ENCODE data around the gene EPC1.
A peak's percentile ranks its signal among the peaks of the same experiment; 100 is the strongest.
"Not testable (repeated sequence)": the region's sequence is repeated elsewhere in the genome, so short reads cannot be mapped to it uniquely, and the experiment has no call there.

EPC1 gene

DNA sequence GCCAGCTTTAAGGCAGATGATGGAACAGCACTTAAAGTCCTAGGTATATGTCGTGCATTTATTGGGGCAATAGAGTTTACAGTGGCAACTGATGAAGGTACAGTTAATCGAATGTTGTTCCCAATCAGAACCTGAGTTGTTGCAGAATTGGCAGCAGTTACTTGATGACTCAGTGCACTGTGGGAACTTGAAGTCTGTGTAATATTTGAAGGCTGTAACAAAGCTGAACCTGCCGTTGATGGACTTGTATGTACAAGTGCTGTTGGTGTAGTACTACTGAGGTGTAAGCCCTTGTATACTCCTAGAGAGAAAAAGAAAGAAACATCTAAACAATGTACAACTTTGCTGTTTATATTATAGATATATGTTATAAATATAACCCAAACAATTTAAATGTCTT is 75.3 kb downstream of the EPC1 start:
- no peak for DNase-seq (ENCODE audit: low read depth in 2 of 2)

DNA sequence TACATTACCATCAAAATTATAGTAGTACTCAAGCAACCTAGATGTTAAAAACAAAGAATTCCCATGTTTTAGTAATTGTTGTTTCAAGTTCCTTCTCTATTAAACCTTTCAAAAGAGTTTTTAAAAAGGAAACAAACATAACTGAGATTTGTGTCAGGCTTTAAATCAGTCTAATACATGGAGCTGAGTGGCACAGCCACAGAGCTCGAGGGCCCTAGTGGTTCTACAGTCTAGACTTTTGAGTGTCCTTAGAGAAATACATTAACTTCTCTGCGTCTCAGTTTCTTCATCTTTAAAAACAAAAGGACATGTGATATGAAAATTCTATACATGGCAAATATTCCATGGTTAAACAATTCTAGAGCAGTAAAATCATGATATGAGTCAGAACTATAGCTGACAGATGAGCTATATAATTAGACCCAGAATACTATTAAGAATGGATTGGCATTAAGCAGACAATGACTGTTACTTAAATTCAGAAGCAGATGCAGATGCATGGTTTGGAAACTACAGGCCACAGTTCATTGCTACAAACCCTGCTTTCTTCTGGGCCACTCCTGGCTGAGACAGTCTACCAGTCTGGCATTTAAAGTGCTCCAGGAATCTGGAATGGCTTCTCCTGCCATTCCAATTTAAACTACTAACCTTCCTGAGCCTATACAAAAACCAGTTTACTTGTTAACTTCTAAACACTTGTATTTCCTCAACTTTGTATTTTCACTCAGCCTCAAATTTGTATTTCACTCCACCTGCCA is 77.4 kb downstream of the EPC1 start:
- no peak for DNase-seq (ENCODE audit: low read depth in 2 of 2)

DNA sequence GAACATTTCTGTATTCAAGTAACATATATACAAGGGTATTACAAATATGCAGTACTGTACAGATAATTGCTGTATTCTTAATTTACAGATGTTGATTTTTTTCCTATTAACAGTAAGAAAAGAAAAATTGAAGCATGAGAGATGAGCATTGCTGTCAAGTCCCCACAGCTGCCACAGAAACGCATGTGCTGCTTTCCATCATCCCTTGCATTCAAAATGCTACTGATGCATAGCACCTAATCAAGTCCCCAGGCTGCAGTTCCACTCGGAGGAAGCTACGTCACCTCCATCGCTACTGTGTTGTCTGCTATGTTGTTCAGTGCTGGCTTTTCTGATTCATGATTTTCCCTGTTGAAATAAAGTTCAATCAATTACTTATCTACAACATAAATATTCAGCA is 78.2 kb downstream of the EPC1 start:
- DNase-seq (ENCODE audit: low read depth in 2 of 2) = no peak

- DNase-seq (ENCODE audit: low read depth in 2 of 2) = no peak
These were observed 80.0 kb downstream of the EPC1 start for GRCh38 chr10:32266979-32267378.

DNA sequence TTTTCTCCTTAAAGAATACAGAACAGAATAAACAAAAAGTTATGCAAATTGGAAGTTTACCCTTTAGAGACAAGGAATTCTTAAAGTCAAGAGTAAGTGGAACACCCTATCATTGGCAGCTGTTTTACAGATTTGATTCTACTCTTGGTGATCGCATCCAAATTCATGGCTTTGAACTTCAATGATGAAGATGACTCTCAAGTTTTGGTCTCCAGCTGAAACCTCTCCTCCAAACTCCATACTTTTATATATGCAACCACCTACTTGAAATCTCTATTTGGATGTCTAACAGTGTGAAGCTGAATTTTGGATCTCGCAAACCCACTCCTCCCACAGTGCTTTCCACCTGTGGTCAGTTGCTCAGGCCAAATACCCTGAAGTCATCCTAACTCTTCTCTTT is 80.4 kb downstream of the EPC1 start:
- no peak for DNase-seq (ENCODE audit: low read depth in 2 of 2)

DNA sequence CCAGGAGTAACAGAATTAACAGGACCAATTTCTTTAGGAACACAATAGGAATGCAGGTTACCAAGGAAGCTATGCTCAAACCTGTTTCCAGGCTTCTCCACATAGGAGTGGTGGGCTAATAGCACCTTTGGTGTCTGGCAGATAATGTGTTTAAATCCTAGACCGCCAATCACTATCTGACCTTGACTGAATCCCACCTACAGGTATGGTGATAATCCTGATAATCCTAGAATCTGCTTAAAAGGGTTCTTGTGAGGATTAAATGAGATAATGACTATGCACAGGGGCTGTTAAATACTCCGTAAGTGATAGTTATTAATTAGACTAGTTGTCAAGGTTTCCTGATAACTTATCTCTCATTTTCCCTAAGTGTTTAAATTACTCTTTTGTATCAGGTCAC is 81.2 kb downstream of the EPC1 start:
- no peak for DNase-seq (ENCODE audit: low read depth in 2 of 2)

DNA sequence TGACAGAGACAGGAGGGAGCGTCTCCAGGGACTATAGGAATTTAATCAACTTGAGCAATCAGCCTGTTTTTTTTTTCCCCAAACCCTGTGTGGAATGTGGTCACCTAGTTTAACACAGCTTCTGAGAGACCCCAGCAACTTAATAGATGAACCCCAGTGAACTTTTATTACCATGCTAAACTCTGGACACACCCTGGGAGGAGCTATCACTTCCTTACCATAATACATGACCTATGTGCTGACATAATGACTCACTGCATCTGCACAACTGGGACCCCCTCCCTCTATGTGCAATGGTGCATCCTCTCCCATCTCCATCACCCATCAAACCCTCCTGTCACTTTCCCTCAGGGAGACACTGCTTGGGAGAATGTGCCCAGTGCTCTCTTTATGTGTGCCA is 83.7 kb downstream of the EPC1 start:
- no peak for DNase-seq (ENCODE audit: low read depth in 2 of 2)

DNA sequence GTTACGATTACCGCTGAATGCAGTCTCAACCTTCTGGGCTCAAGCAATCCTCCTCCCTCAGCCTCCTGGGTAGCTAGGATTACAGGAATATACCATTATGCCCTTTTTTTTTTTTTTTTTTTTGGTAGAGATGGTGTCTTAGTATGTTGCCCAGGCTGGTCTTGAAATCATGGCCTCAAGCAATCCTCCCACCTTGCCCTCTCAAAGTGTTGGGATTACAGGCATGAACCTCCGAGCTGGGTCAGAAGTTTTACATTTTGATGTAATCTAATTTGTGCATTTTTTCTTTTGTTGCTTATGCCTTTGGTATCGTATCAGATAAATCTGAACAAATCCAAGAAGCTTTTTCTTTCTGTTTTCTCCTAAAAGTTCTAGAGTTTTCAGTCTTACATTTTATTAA is 87.4 kb downstream of the EPC1 start:
- no peak for DNase-seq (ENCODE audit: low read depth in 2 of 2)

DNA sequence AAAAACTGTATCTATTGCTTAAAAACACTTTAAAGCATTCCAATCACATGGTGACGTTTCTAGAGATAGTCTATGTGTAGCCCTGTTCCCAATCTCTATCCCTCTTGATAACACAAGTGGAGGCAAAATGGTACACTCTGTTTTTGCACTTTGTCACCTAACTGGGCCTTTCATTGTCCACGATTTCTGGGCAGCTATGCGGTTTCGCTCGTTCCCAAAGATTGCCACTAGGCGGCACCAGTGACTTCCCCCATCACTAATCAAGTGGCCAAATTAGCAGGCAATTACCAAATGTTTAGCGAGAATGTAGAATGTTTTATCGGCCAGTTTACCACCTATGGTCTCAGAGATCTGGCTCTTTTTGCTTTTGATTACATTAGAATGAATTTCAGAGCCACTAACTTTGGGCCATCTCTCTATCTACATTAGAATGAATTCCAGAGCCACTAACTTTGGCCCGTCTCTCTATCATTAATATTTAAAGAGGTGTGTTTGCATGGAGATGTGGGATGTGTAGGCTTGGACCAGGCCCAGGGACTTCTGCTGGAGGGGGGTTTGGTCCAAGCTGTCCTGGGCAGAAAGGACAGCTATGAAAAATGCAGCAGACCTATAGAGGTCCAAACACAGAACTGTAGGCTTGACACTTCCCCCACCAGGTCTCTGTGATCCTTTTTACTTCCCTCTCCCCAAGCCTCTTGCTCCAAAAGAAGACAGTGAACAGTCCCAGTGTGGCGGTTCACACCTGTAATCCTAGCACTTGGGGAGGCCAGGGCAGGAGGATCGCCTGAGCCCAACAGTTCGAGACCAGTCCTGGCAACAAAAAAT is 90.1 kb downstream of the EPC1 start:
- peak; percentile 22 to 35 for DNase-seq (ENCODE audit: low read depth in 2 of 2)

- no peak for DNase-seq (ENCODE audit: low read depth in 2 of 2)
These were observed 93.1 kb downstream of the EPC1 start for GRCh38 chr10:32253821-32254220.

DNA sequence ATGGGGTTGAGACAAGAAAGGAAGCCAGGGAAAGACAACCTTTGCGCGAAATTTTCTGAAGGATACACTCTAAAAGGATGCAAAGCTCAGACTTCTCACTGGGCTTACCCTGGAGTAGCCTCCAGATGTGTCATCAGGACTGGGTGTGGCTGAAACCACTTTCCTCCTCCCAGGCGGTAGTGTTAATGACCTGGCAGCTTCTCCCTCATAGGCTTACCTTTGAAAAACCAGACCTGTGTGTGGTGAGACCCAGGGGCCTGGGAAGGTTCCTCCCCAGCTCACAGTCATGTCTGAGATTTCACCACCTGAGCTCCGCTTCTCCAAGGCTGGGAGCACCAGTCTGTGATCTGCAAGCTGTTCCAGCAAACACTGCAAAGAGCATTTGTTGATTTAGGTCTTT is 93.7 kb downstream of the EPC1 start:
- DNase-seq (ENCODE audit: low read depth in 2 of 2) = no peak

DNA sequence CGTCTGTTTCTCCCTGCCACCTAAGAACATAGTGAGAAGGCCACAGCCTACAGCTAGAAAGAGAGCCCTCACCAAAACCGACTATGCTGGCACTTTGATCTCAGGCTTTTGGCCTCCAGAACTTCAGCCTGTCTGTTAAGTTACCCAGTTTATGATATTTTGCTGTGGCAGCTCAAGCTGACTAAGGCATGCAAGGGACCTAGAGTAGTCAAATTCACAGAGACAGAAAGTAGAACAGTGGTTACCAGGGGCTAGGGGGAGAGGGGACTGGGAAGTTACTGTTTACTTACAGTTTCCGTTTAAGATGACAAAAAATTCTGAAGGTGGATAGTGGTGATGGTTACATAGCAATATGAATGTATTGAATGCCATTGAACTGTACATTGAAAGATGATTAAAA is 96.5 kb downstream of the EPC1 start:
- DNase-seq (ENCODE audit: low read depth in 2 of 2) = not testable (repeated sequence)

- DNase-seq (ENCODE audit: low read depth in 2 of 2) = no peak
These were observed 100.3 kb downstream of the EPC1 start for GRCh38 chr10:32246685-32247084.

- DNase-seq (ENCODE audit: low read depth in 2 of 2) = no peak
These were observed 101.2 kb downstream of the EPC1 start for GRCh38 chr10:32245760-32246159.

DNA sequence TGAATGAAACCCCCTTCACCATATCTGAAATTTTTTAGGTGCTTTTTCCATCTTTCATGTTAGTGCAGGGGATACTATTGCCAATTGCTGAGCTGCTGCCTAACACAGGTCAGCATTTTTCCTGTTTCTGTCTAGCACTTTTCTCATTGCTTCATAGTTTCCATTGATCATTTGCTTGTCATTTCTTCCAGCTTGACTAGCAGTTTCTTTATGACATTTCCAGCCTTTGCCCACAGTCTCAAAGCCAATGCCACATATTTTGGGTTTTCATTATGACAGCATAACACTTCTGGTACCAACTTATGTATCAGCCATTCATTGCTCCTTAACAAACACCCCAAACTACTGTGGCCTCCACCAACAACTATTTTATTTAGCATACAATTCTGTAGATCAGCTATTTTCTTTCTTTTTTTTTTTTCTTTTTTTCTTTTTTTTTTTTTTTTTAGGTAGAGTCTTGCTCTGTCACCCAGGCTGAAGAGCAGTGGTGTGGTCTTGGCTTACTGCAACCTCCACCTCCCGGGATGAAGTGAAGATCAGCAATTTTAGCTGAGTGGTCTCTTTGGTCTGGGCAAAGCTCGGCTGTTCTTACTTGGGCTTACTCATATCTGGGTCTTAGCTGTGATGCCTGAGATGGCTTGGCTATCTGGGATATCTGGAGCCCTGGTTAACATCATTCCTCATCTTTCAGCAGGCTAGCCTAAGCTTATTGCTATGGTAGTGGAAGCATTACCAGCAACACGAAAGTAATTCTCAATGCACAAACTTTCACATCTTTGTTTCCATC is 102.3 kb downstream of the EPC1 start:
- DNase-seq (ENCODE audit: low read depth in 2 of 2) = no peak

- no peak for DNase-seq (ENCODE audit: low read depth in 2 of 2)
These were observed 102.9 kb downstream of the EPC1 start for GRCh38 chr10:32244011-32244410.

DNA sequence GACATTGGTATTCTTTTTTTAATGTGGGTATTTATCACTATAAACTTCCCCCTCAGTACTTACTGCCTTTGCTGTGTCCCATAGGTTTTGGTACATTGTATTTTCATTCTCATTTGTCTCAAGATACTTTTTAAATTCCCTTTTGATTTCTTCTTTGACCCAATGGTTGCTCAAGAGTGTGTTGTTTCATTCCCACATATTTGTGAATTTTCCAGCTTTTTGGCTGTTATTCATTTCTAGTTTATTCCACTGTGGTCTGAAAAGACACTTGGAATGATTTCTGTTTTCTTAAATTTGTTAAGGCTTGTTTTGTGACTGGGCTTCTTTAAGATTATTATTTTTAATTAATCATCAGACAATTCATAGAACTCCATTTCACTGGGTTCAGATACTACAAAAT is 105.0 kb downstream of the EPC1 start:
- no peak for DNase-seq (ENCODE audit: low read depth in 2 of 2)

GRCh38 chr10:32240471-32240870 is 106.5 kb downstream of the EPC1 start:
- DNase-seq (ENCODE audit: low read depth in 2 of 2) = no peak

- DNase-seq (ENCODE audit: low read depth in 2 of 2) = no peak
These were observed 107.2 kb downstream of the EPC1 start for GRCh38 chr10:32239769-32240168.

DNA sequence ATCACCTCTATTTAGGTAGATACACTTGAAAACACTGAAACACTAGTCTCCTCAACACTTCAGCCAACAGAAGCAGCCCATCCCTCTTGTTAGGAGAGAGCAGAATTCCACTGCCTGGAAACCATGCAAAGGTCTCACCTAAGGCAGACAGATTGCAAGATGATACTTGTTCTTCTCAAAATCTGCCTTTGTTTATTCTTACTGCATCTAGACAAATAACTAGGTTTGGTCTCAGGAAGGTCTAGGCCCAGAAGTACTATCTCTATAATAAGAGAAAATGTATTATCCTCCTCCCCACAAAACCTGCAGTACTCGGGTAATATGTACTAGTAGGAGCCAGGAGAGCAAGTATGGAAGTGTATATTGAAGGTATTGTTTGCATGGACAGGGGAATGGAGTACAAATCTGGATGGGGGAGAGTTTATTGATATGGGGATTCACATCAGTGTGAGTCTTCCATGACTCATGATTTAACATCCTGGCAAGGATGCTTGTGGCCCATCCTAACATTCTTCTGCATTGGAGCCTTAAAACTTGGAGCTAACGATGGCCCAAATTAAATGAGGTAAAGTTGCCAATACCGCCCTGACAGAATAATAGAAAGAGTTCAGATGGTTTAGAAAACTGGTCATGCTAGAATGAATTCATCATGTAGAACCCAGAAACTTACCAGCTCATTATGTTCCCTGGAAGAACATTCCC is 109.2 kb downstream of the EPC1 start:
- DNase-seq (ENCODE audit: low read depth in 2 of 2) = no peak

DNA sequence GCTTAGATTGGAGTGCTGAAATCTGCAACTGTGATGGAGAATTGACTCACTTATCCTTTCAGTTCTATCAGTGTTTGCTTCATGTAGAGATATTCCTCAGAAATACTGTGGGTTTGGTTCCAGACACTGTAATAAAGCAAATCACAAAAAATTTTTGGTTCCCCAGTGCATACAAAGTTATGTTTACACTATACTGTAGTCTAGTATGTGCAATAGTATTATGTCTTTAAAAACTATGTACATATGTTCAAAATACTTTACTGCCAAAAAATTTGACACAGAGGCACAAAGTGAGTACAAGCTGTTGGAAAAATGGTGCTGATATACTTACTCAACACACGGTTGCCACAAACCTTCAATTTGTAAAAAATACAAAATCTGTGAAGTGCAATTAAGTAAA is 112.5 kb downstream of the EPC1 start:
- no peak for DNase-seq (ENCODE audit: low read depth in 2 of 2)

GRCh38 chr10:32233375-32233774 is 113.6 kb downstream of the EPC1 start:
- not testable (repeated sequence) for DNase-seq (ENCODE audit: low read depth in 2 of 2)

Data from stimulated activated CD4-positive, alpha-beta T cell treated with anti-CD3 and anti-CD28 coated beads, Interleukin-1b, Interleukin-23, amount 100 ng/mL, for 1 hour (primary cell).